ENCODE data around the gene PLA2G4B. TPM values are rescaled to one million over a fixed set of nuclear protein-coding genes. Genes with fewer than 3 reads are reported as not detected.
A peak's percentile ranks its signal among the peaks of the same experiment; 100 is the strongest.

Gene PLA2G4B
- total RNA-seq, 4 donors from 2014 or later: 6.2 to 13.0 (median 8.6) TPM

DNA sequence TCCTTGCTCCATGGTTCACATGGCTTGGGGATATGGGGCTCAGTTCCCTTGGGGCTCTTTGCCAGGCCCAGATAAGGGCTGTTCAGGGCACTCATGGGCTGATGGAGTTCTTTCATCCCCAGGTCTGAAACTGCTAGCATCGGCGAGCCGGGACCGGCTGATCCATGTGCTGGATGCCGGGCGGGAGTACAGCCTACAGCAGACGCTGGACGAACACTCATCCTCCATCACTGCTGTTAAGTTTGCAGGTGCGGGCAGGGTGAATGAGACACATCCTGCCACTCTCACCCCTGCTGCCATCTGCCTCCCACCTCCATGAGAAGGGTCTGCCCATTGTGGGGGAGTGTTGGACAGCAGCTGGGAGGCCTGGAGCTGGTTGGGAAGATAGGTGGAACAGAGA, 21.9 kb upstream of the PLA2G4B start:
- no peak overlapping the region for H3K27ac ChIP-seq
- TF ChIP-seq, protein P1, sequence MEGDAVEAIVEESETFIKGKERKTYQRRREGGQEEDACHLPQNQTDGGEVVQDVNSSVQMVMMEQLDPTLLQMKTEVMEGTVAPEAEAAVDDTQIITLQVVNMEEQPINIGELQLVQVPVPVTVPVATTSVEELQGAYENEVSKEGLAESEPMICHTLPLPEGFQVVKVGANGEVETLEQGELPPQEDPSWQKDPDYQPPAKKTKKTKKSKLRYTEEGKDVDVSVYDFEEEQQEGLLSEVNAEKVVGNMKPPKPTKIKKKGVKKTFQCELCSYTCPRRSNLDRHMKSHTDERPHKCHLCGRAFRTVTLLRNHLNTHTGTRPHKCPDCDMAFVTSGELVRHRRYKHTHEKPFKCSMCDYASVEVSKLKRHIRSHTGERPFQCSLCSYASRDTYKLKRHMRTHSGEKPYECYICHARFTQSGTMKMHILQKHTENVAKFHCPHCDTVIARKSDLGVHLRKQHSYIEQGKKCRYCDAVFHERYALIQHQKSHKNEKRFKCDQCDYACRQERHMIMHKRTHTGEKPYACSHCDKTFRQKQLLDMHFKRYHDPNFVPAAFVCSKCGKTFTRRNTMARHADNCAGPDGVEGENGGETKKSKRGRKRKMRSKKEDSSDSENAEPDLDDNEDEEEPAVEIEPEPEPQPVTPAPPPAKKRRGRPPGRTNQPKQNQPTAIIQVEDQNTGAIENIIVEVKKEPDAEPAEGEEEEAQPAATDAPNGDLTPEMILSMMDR (IDR thresholded peaks at IDR 0.05): no peak
- no peak for TF ChIP-seq POLR2A (IDR thresholded peaks at IDR 0.05)
- 94 to 100% methylated on average over 1 to 7 of the region's 9 CpGs for WGBS, 2 donors
- H3K36me3 ChIP-seq: peaks cover 41 to 47% of the 10 kb centered on the region in 2 donors
- no peak for DNase-seq
- intact Hi-C loops (cut with DNase I): loop anchor here (10.0 kb wide), 2 partner anchors 212 to 252 kb away; no protein-coding TSS in a partner anchor
- no peak overlapping the region for H3K4me3 ChIP-seq (replicated peaks in 1 of 3)
- H3K4me1 ChIP-seq: no peaks in the 10 kb centered on the region
- H3K27me3 ChIP-seq: no peaks in the 10 kb centered on the region
- H3K9me3 ChIP-seq: no peaks in the 10 kb centered on the region

DNA sequence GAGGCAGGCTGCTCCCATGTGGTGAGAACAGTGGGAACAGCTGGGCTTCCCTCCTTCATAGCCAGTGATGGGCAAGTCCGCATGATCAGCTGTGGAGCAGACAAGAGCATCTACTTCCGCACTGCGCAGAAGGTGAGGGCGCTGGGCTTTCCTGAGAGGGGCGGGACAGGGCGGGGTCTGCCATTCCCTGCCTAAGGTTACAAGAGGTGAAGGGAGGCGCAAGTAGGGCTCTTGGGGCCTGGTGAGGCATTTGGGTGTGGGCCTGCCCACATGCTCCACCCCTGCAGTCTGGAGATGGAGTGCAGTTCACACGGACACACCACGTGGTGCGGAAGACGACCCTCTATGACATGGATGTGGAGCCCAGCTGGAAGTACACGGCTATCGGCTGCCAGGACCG, 21.3 kb upstream of the PLA2G4B start:
- no peak for DNase-seq
- no peak overlapping the region for H3K27ac ChIP-seq
- H3K9me3 ChIP-seq: no peaks in the 10 kb centered on the region
- no peak for TF ChIP-seq POLR2A (IDR thresholded peaks at IDR 0.05)
- TF ChIP-seq, protein P1 (IDR thresholded peaks at IDR 0.05): no peak
- H3K4me3 ChIP-seq (replicated peaks in 1 of 3): no peak overlapping the region
- 92 to 93% methylated on average over 14 of the region's 14 CpGs for WGBS, 2 donors
- H3K36me3 ChIP-seq: peaks cover 46 to 53% of the 10 kb centered on the region in 2 donors
- no peaks in the 10 kb centered on the region for H3K27me3 ChIP-seq
- intact Hi-C loops (cut with DNase I): loop anchor here (10.0 kb wide), 2 partner anchors 213 to 253 kb away; no protein-coding TSS in a partner anchor
- H3K4me1 ChIP-seq: no peaks in the 10 kb centered on the region

DNA sequence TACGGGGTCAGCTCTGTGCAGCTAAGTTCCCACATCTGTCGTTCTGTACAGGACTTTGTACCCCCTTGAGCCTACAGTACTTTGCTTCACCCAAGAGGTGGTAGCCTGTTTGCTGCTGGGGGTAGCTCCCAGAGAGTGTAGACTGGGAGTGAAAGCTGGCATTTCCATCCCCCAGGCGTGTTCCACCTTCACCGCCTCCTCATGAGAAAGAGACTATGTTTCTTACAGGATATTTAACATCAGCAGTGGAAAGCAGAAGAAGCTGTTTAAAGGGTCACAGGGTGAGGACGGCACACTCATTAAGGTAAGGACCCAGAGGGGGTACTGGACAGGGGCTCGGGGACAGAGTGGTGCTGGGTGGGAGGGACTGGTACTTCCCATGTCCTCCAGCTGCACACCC, 20.9 kb upstream of the PLA2G4B start:
- Histone ChIP-seq H3K36me3 (peaks cover 46 to 54% of the 10 kb centered on the region in 2 donors), H3K4me1 (no peaks in the 10 kb centered on the region), H3K27ac (no peak overlapping the region), H3K27me3 (no peaks in the 10 kb centered on the region), H3K9me3 (no peaks in the 10 kb centered on the region), H3K4me3 (replicated peaks in 1 of 3) (no peak overlapping the region)
- intact Hi-C loops (cut with DNase I): loop anchor here (10.0 kb wide), 2 partner anchors 213 to 253 kb away; no protein-coding TSS in a partner anchor
- no peak for DNase-seq
- WGBS, 2 donors: 90 to 97% methylated on average over 6 of the region's 6 CpGs
- TF ChIP-seq, protein P1 (IDR thresholded peaks at IDR 0.05): no peak
- TF ChIP-seq POLR2A (IDR thresholded peaks at IDR 0.05): no peak

DNA sequence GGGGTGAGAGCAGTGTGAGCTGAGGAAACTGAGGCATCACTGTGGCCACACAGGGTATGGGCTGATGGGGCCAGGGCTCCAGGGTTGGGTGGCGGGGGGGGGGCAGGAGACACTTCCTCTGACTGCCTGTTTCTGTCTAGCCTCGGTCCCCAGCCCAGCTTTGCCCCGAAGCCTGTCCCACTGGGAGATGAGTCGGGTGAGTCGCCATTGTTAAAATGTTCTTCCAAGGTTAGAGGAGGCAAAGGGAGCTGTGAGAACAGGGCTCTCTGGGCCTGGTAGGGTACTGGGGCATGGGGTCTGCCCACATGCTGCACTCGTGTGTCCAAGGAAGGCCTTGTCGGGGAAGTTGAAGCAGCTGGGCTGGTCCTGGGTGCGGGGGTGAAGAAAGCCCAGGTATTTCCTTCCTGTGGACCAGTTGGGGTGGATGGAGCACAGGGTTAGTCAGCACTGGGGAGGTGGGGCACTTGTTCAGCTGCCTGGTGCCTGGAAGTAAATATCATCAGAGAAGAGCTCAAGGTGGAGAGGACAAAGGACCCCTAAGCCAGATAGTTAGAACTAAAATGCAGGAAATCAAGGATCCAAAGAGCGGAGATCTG, 19.1 kb upstream of the PLA2G4B start:
- intact Hi-C loops (cut with DNase I): loop anchor here (5.0 to 10.0 kb wide), 3 partner anchors 83 to 255 kb away; no protein-coding TSS in a partner anchor
- peaks cover 42 to 63% of the 10 kb centered on the region in 2 donors for H3K36me3 ChIP-seq
- H3K27me3 ChIP-seq: no peaks in the 10 kb centered on the region
- no peaks in the 10 kb centered on the region for H3K4me1 ChIP-seq
- WGBS, 2 donors: 89 to 94% methylated on average over 9 of the region's 9 CpGs
- DNase-seq: no peak
- no peak overlapping the region for H3K27ac ChIP-seq
- no peaks in the 10 kb centered on the region for H3K9me3 ChIP-seq
- TF ChIP-seq POLR2A (IDR thresholded peaks at IDR 0.05): no peak
- TF ChIP-seq, protein P1 (IDR thresholded peaks at IDR 0.05): no peak
- H3K4me3 ChIP-seq (replicated peaks in 1 of 3): no peak overlapping the region

DNA sequence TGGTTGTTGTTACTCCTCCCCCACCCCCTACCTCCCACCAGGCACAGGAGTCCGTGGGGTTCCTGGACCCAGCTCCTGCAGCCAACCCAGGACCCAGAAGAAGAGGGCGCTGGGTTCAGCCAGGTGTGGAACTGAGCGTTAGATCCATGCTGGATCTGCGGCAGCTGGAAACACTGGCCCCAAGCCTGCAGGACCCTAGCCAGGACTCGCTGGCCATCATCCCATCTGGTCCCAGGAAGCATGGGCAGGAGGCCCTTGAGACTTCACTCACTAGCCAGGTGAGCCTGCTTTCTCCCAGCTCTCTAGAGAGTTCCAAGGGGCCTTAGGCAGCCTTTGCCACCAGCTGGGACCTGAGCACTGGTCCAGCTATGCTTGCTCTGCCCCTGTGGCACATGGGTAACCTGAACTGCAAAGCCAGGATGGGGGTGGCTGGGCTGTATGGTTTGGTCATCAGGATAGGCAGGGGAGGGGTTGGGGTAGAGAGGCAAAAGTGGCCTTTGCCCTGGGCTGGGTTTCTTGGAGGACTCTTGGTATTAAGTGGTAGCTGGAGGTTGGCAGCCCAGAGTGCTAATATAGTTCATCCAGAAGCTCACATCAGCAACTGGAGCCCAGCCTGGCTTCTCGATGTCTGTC, 17.7 kb upstream of the PLA2G4B start:
- H3K36me3 ChIP-seq: peaks cover 42 to 63% of the 10 kb centered on the region in 2 donors
- no peak overlapping the region for H3K27ac ChIP-seq
- TF ChIP-seq POLR2A (IDR thresholded peaks at IDR 0.05): no peak
- TF ChIP-seq, protein P1 (IDR thresholded peaks at IDR 0.05): no peak
- no peaks in the 10 kb centered on the region for H3K27me3 ChIP-seq
- intact Hi-C loops (cut with DNase I): loop anchor here (5.0 kb wide), 1 partner anchor 81 kb away; no protein-coding TSS in a partner anchor
- WGBS, 2 donors: 65 to 75% methylated on average over 5 of the region's 6 CpGs
- H3K4me1 ChIP-seq: no peaks in the 10 kb centered on the region
- no peak overlapping the region for H3K4me3 ChIP-seq (replicated peaks in 1 of 3)
- H3K9me3 ChIP-seq: no peaks in the 10 kb centered on the region
- DNase-seq: peak; percentile 60 to 73
